SK-N-SH (cell line): Measurements from ENCODE around the gene OTC.

Experiments used
- EP300 ChIP-seq, 2 experiments: IDR thresholded peaks; 2 replicates each; pipeline versions ENCODE4 v1.4.0 to v1.6.1; 2012; ENCODE audit warnings: borderline replicate concordance in 1 of 2, low read depth in 1 of 2, low read length in 1 of 2
- FOXJ3 ChIP-seq: sonication (generic); formaldehyde crosslinking; IDR thresholded peaks from 2 replicates; pipeline ENCODE4 v1.5.1; 2020; ENCODE audit warnings: mild to moderate bottlenecking, missing genetic modification reagents
- NRF1 ChIP-seq: IDR thresholded peaks from 2 replicates; pipeline ENCODE4 v1.6.1; 2012; ENCODE audit warnings: low read depth, mild to moderate bottlenecking, low read length
- RAD21 ChIP-seq: IDR thresholded peaks from 2 replicates; pipeline ENCODE4 v1.6.1; 2012; ENCODE audit warnings: mild to moderate bottlenecking, low read length
- RXRA ChIP-seq: IDR thresholded peaks from 2 replicates; pipeline ENCODE4 v1.4.0; 2012; ENCODE audit warnings: low read depth, mild to moderate bottlenecking, borderline replicate concordance
- SIN3A ChIP-seq: IDR thresholded peaks from 2 replicates; pipeline ENCODE4 v1.6.1; 2012; ENCODE audit warnings: low read depth, mild to moderate bottlenecking, low read length, moderate library complexity, borderline replicate concordance
- TAF1 ChIP-seq: IDR thresholded peaks from 2 replicates; pipeline ENCODE4 v1.6.1; 2012; ENCODE audit warnings: low read depth, mild to moderate bottlenecking, low read length, moderate library complexity, borderline replicate concordance
- TEAD4 ChIP-seq: IDR thresholded peaks from 2 replicates; pipeline ENCODE4 v1.4.0; 2012; ENCODE audit warnings: mild to moderate bottlenecking, borderline replicate concordance; ENCODE audit not compliant: insufficient read depth
- YY1 ChIP-seq: IDR thresholded peaks from 2 replicates; pipeline ENCODE4 v1.4.0; 2012; ENCODE audit warnings: low read depth, mild to moderate bottlenecking
- TF ChIP-seq, protein P1 (sequence below): fragments of 200-600 bp; sonication (generic); IDR thresholded peaks from 2 replicates; pipeline ENCODE4 v1.6.1; 2017; ENCODE audit warnings: antibody characterized with exemption, mild to moderate bottlenecking, moderate library complexity
- TF ChIP-seq, protein P2 (sequence below): IDR thresholded peaks from 2 replicates; pipeline ENCODE4 v1.4.0; 2012; ENCODE audit warnings: low read depth, borderline replicate concordance
- TF ChIP-seq, protein P3 (sequence below): fragments of 150-350 bp; IDR thresholded peaks from 2 replicates; pipeline ENCODE4 v1.6.1; 2017; ENCODE audit warnings: antibody characterized with exemption, low read length, low read depth, borderline replicate concordance
- TF ChIP-seq, protein P4 (sequence below): IDR thresholded peaks from 2 replicates; pipeline ENCODE4 v1.4.0; 2012; ENCODE audit warnings: low read depth

DNA sequence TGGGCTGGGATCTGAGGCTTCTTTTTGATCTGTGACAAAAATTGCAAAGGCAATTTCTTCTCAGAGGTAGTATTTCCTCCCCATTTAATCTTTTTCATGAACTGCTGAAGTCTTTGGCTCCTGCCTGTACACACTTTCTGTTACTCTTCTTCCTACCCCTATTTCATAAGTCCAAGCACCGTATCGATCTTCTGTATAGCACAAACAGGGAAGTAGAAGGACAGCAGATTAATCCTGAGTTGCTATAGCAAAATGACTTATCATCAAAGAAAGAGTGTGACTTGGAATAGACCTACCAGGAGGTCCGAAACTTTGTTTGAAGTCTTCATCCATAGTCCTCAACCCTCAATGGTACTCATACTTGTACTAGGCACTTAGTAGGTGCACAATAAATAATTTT, 22.0 kb downstream of the OTC start:
- TF ChIP-seq, protein P1, sequence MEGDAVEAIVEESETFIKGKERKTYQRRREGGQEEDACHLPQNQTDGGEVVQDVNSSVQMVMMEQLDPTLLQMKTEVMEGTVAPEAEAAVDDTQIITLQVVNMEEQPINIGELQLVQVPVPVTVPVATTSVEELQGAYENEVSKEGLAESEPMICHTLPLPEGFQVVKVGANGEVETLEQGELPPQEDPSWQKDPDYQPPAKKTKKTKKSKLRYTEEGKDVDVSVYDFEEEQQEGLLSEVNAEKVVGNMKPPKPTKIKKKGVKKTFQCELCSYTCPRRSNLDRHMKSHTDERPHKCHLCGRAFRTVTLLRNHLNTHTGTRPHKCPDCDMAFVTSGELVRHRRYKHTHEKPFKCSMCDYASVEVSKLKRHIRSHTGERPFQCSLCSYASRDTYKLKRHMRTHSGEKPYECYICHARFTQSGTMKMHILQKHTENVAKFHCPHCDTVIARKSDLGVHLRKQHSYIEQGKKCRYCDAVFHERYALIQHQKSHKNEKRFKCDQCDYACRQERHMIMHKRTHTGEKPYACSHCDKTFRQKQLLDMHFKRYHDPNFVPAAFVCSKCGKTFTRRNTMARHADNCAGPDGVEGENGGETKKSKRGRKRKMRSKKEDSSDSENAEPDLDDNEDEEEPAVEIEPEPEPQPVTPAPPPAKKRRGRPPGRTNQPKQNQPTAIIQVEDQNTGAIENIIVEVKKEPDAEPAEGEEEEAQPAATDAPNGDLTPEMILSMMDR: no peak
- TF ChIP-seq TEAD4: no peak
- TF ChIP-seq EP300 (IDR thresholded peaks at IDR 0.05; ENCODE audit: borderline replicate concordance in 1 of 2, low read depth in 1 of 2, low read length in 1 of 2): no peak
- TF ChIP-seq TAF1: no peak
- TF ChIP-seq NRF1: no peak
- TF ChIP-seq RAD21: no peak
- TF ChIP-seq, protein P2, sequence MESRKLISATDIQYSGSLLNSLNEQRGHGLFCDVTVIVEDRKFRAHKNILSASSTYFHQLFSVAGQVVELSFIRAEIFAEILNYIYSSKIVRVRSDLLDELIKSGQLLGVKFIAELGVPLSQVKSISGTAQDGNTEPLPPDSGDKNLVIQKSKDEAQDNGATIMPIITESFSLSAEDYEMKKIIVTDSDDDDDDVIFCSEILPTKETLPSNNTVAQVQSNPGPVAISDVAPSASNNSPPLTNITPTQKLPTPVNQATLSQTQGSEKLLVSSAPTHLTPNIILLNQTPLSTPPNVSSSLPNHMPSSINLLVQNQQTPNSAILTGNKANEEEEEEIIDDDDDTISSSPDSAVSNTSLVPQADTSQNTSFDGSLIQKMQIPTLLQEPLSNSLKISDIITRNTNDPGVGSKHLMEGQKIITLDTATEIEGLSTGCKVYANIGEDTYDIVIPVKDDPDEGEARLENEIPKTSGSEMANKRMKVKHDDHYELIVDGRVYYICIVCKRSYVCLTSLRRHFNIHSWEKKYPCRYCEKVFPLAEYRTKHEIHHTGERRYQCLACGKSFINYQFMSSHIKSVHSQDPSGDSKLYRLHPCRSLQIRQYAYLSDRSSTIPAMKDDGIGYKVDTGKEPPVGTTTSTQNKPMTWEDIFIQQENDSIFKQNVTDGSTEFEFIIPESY: no peak
- no peak for TF ChIP-seq FOXJ3 (CRISPR knock-in tag)
- no peak for TF ChIP-seq YY1
- TF ChIP-seq, protein P3, sequence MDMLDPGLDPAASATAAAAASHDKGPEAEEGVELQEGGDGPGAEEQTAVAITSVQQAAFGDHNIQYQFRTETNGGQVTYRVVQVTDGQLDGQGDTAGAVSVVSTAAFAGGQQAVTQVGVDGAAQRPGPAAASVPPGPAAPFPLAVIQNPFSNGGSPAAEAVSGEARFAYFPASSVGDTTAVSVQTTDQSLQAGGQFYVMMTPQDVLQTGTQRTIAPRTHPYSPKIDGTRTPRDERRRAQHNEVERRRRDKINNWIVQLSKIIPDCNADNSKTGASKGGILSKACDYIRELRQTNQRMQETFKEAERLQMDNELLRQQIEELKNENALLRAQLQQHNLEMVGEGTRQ: no peak
- TF ChIP-seq, protein P4, sequence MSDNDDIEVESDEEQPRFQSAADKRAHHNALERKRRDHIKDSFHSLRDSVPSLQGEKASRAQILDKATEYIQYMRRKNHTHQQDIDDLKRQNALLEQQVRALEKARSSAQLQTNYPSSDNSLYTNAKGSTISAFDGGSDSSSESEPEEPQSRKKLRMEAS: no peak
- no peak for TF ChIP-seq SIN3A
- no peak for TF ChIP-seq RXRA
